Measurements from ENCODE around the gene PDE1A. TPM values are rescaled to one million over a fixed set of nuclear protein-coding genes. Genes with fewer than 3 reads are reported as not detected.

Gene PDE1A
- polyA plus RNA-seq, 1 of the 3 experiments (the other 2 are of a cell fraction), result 0.08 TPM

GRCh38 chr2:182359990-182360662, 66.7 kb downstream of the PDE1A start:
- H2AFZ ChIP-seq (ENCODE audit: low read depth), result peak overlapping the region; percentile 67
- H3K27me3 ChIP-seq (ENCODE audit: insufficient read depth), result no peaks in the 10 kb centered on the region
- H3K9me2 ChIP-seq, result no peaks in the 10 kb centered on the region
- no peaks in the 10 kb centered on the region for H3K79me2 ChIP-seq (ENCODE audit: insufficient read depth)
- no peaks in the 10 kb centered on the region for H3K9me3 ChIP-seq
- POLR2A ChIA-PET, result no interaction called here
- no peaks in the 10 kb centered on the region for H4K20me1 ChIP-seq (ENCODE audit: insufficient read depth)
- peak overlapping the region in 1 of 2 experiments; percentile 9; a peak in 1 of 4 replicates for H3K4me3 ChIP-seq (ENCODE audit: low read depth in 2 of 2, low read length in 1 of 2)
- DNase-seq, result no peak
- 0 out of 2 replicates have a peak, but pooled peaks have one; percentile 14 for TF ChIP-seq RCOR1 (IDR thresholded peaks at IDR 0.05; ENCODE audit: low read length)
- TF ChIP-seq YY1 (IDR thresholded peaks at IDR 0.05; ENCODE audit: low read depth), result no peak
- peak in 1 of 2 experiments; percentile 42; a peak in 2 of 4 replicates for TF ChIP-seq EP300 (IDR thresholded peaks at IDR 0.05; ENCODE audit: borderline replicate concordance in 1 of 2, low read depth in 1 of 2, low read length in 1 of 2)
- TF ChIP-seq PBX3 (IDR thresholded peaks at IDR 0.05), result peak; percentile 11; the same call in 1 of the 2 replicates
- peak; percentile 47; the same call in 1 of the 2 replicates for TF ChIP-seq TCF12 (IDR thresholded peaks at IDR 0.05)
- no peak for TF ChIP-seq TEAD4 (IDR thresholded peaks at IDR 0.05; ENCODE audit: borderline replicate concordance, insufficient read depth)
- H3K27ac ChIP-seq (ENCODE audit: low read depth in 2 of 2, low read length in 1 of 2), result peak overlapping the region; percentile 27 to 82; a peak in 3 of 4 replicates
- H3K36me3 ChIP-seq (replicated peaks in 1 of 2; ENCODE audit: control insufficient read depth in 1 of 2, insufficient read depth in 2 of 2, low read length in 1 of 2), result no peaks in the 10 kb centered on the region
- no peak overlapping the region for H3K9ac ChIP-seq
- no peak overlapping the region; the same call in 1 of the 2 replicates for H3K4me2 ChIP-seq
- CTCF ChIA-PET, result interaction anchor here (0.8 kb wide), 1 partner anchor 289 kb away, joined by 3 read pairs; no protein-coding TSS in a partner anchor
- 37% methylated on average over 10 of the region's 10 CpGs for WGBS (ENCODE audit: low lambda C conversion rate)
- H3K4me1 ChIP-seq (ENCODE audit: control insufficient read depth in 1 of 2, insufficient read depth in 2 of 2, low read depth in 1 of 2, low read length in 1 of 2), result peaks cover 5 to 11% of the 10 kb centered on the region in 2 experiments
- no peaks in the 10 kb centered on the region for H3F3A ChIP-seq (replicated peaks; ENCODE audit: insufficient read depth)

GRCh38 chr2:182359027-182359989, 67.5 kb downstream of the PDE1A start:
- Histone ChIP-seq H3F3A (replicated peaks; ENCODE audit: insufficient read depth) (no peaks in the 10 kb centered on the region), H3K4me3 (ENCODE audit: low read depth in 2 of 2, low read length in 1 of 2) (no peak overlapping the region; a peak in 1 of 4 replicates), H3K9ac (no peak overlapping the region), H3K9me3 (no peaks in the 10 kb centered on the region), H3K36me3 (replicated peaks in 1 of 2; ENCODE audit: control insufficient read depth in 1 of 2, insufficient read depth in 2 of 2, low read length in 1 of 2) (no peaks in the 10 kb centered on the region), H3K4me2 (no peak overlapping the region), H4K20me1 (ENCODE audit: insufficient read depth) (no peaks in the 10 kb centered on the region), H3K9me2 (no peaks in the 10 kb centered on the region), H3K27ac (ENCODE audit: low read depth in 2 of 2, low read length in 1 of 2) (peak overlapping the region; percentile 27 to 82; a peak in 3 of 4 replicates), H3K27me3 (ENCODE audit: insufficient read depth) (no peaks in the 10 kb centered on the region), H3K4me1 (ENCODE audit: control insufficient read depth in 1 of 2, insufficient read depth in 2 of 2, low read depth in 1 of 2, low read length in 1 of 2) (peaks cover 5 to 11% of the 10 kb centered on the region in 2 experiments), H2AFZ (ENCODE audit: low read depth) (peak overlapping the region; percentile 67; the same call in 1 of the 2 replicates), H3K79me2 (ENCODE audit: insufficient read depth) (no peaks in the 10 kb centered on the region)
- 68% methylated on average over 8 of the region's 8 CpGs for WGBS (ENCODE audit: low lambda C conversion rate)
- CTCF ChIA-PET, result interaction anchor here (0.8 kb wide), 1 partner anchor 290 kb away, joined by 3 read pairs; no protein-coding TSS in a partner anchor
- POLR2A ChIA-PET, result no interaction called here
- no peak for DNase-seq
- TF ChIP-seq SMC3 (IDR thresholded peaks at IDR 0.05; ENCODE audit: low read depth, low read length) (no peak), TAF1 (IDR thresholded peaks at IDR 0.05; ENCODE audit: borderline replicate concordance, low read depth, low read length) (no peak), RFX5 (IDR thresholded peaks at IDR 0.05; ENCODE audit: low read length) (no peak), USF2 (IDR thresholded peaks at IDR 0.05; ENCODE audit: borderline replicate concordance, low read depth, low read length) (no peak), NFIC (IDR thresholded peaks at IDR 0.05; ENCODE audit: borderline replicate concordance) (no peak), MXI1 (IDR thresholded peaks at IDR 0.05; ENCODE audit: low read depth, low read length) (no peak), EP300 (IDR thresholded peaks at IDR 0.05; ENCODE audit: borderline replicate concordance in 1 of 2, low read depth in 1 of 2, low read length in 1 of 2) (no peak), ZBTB33 (IDR thresholded peaks at IDR 0.05; ENCODE audit: borderline replicate concordance, low read depth) (no peak), YY1 (IDR thresholded peaks at IDR 0.05; ENCODE audit: low read depth) (no peak), TEAD4 (IDR thresholded peaks at IDR 0.05; ENCODE audit: borderline replicate concordance, insufficient read depth) (no peak), RCOR1 (IDR thresholded peaks at IDR 0.05; ENCODE audit: low read length) (no peak), GABPA (IDR thresholded peaks at IDR 0.05; ENCODE audit: low read depth) (no peak), POLR2AphosphoS5 (IDR thresholded peaks at IDR 0.05; ENCODE audit: low read depth, low read length) (no peak), MAX (IDR thresholded peaks at IDR 0.05; ENCODE audit: low read depth) (no peak), NRF1 (IDR thresholded peaks at IDR 0.05; ENCODE audit: low read depth, low read length) (no peak)

Data from SK-N-SH (cell line).